GM23338 (cell line): Measurements from ENCODE around the gene ERC2.

ENCODE experiments used
- CREB1 ChIP-seq: fragments of 250-450 bp; sonication (Bioruptor Pico); IDR thresholded peaks from 2 replicates; pipeline ENCODE4 v1.5.0; 2020; ENCODE audit warnings: low read depth, mild to moderate bottlenecking, moderate library complexity
- EZH2 ChIP-seq: fragments of 200-600 bp; sonication (generic); IDR thresholded peaks from one replicate; pipeline ENCODE4 v1.8.0; 2017; ENCODE audit warnings: antibody characterized with exemption, mild to moderate bottlenecking, low read depth; ENCODE audit not compliant: unreplicated experiment
- EZH2phosphoT487 ChIP-seq: fragments of 200-600 bp; sonication (generic); IDR thresholded peaks from one replicate; pipeline ENCODE4 v1.8.1; 2018; ENCODE audit warnings: antibody characterized with exemption; ENCODE audit not compliant: unreplicated experiment
- JUNB ChIP-seq: IDR thresholded peaks from one replicate; pipeline ENCODE4 v1.6.1; 2016; ENCODE audit warnings: antibody characterized with exemption; ENCODE audit not compliant: unreplicated experiment
- NANOG ChIP-seq: IDR thresholded peaks from 2 replicates; pipeline ENCODE4 v1.6.1; 2016; ENCODE audit warnings: antibody characterized with exemption, borderline replicate concordance
- POLR2AphosphoS5 ChIP-seq: IDR thresholded peaks from 2 replicates; pipeline ENCODE4 v1.6.1; 2016; ENCODE audit warnings: antibody characterized with exemption, low read depth
- STAT1 ChIP-seq: IDR thresholded peaks from one replicate; pipeline ENCODE4 v1.6.1; 2016; ENCODE audit warnings: antibody characterized with exemption; ENCODE audit not compliant: unreplicated experiment
- ZNF331 ChIP-seq: fragments of 250-450 bp; sonication (Bioruptor Pico); IDR thresholded peaks from 2 replicates; pipeline ENCODE4 v1.5.0; 2020; ENCODE audit warnings: low read depth, mild to moderate bottlenecking, moderate library complexity
- TF ChIP-seq, protein P1 (sequence below), 2 experiments: fragments of 200-600 bp in 1 of 2; sonication (generic) in 1 of 2; conservative IDR thresholded peaks; 2 replicates each; pipeline versions ENCODE4 v1.5.1 to v1.6.1; 2016 to 2017; ENCODE audit warnings: antibody characterized with exemption in 2 of 2, low read depth in 2 of 2, mild to moderate bottlenecking in 2 of 2, moderate library complexity in 1 of 2
- TF ChIP-seq, protein P2 (sequence below): IDR thresholded peaks from one replicate; pipeline ENCODE4 v1.6.1; 2018; ENCODE audit warnings: antibody characterized with exemption; ENCODE audit not compliant: unreplicated experiment

- TF ChIP-seq EZH2phosphoT487 (no peak), EZH2 (no peak), POLR2AphosphoS5 (no peak), ZNF331 (CRISPR knock-in tag) (no peak), STAT1 (no peak), NANOG (no peak), CREB1 (CRISPR knock-in tag) (no peak), JUNB (no peak)
- TF ChIP-seq, protein P1, sequence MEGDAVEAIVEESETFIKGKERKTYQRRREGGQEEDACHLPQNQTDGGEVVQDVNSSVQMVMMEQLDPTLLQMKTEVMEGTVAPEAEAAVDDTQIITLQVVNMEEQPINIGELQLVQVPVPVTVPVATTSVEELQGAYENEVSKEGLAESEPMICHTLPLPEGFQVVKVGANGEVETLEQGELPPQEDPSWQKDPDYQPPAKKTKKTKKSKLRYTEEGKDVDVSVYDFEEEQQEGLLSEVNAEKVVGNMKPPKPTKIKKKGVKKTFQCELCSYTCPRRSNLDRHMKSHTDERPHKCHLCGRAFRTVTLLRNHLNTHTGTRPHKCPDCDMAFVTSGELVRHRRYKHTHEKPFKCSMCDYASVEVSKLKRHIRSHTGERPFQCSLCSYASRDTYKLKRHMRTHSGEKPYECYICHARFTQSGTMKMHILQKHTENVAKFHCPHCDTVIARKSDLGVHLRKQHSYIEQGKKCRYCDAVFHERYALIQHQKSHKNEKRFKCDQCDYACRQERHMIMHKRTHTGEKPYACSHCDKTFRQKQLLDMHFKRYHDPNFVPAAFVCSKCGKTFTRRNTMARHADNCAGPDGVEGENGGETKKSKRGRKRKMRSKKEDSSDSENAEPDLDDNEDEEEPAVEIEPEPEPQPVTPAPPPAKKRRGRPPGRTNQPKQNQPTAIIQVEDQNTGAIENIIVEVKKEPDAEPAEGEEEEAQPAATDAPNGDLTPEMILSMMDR (conservative IDR thresholded peaks at IDR 0.05; ENCODE audit: low read depth in 2 of 2), result peak; percentile 79 to 87
- TF ChIP-seq, protein P2, sequence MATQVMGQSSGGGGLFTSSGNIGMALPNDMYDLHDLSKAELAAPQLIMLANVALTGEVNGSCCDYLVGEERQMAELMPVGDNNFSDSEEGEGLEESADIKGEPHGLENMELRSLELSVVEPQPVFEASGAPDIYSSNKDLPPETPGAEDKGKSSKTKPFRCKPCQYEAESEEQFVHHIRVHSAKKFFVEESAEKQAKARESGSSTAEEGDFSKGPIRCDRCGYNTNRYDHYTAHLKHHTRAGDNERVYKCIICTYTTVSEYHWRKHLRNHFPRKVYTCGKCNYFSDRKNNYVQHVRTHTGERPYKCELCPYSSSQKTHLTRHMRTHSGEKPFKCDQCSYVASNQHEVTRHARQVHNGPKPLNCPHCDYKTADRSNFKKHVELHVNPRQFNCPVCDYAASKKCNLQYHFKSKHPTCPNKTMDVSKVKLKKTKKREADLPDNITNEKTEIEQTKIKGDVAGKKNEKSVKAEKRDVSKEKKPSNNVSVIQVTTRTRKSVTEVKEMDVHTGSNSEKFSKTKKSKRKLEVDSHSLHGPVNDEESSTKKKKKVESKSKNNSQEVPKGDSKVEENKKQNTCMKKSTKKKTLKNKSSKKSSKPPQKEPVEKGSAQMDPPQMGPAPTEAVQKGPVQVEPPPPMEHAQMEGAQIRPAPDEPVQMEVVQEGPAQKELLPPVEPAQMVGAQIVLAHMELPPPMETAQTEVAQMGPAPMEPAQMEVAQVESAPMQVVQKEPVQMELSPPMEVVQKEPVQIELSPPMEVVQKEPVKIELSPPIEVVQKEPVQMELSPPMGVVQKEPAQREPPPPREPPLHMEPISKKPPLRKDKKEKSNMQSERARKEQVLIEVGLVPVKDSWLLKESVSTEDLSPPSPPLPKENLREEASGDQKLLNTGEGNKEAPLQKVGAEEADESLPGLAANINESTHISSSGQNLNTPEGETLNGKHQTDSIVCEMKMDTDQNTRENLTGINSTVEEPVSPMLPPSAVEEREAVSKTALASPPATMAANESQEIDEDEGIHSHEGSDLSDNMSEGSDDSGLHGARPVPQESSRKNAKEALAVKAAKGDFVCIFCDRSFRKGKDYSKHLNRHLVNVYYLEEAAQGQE, result no peak
Observed at GRCh38 chr3:56303487-56303886, 164.8 kb downstream of the ERC2 start.
